Activated CD8-positive, alpha-beta memory T cell treated with anti-CD3 and anti-CD28 coated beads for 48 hours (primary cell): ENCODE data around the gene LYRM4.

Experiments
- DNase-seq, 3 experiments: peaks; one replicate each; pipeline ENCODE4 v3.0.0-alpha.2; 2020; ENCODE audit warnings: low read depth in 2 of 3, low spot score in 2 of 3

Gene LYRM4

GRCh38 chr6:5174756-5175549, 85.8 kb downstream of the LYRM4 start:
- no peak for DNase-seq

GRCh38 chr6:5174244-5174643, 86.5 kb downstream of the LYRM4 start:
- DNase-seq: peak in 1 of 3 experiments; percentile 7

- DNase-seq: no peak
These were observed 86.9 kb downstream of the LYRM4 start for GRCh38 chr6:5173810-5174209.

- DNase-seq: no peak
These were observed 87.8 kb downstream of the LYRM4 start for GRCh38 chr6:5172897-5173474.

GRCh38 chr6:5172041-5172653, 88.6 kb downstream of the LYRM4 start:
- no peak for DNase-seq

GRCh38 chr6:5167501-5167900, 93.2 kb downstream of the LYRM4 start:
- no peak for DNase-seq

- DNase-seq: no peak
These were observed 96.7 kb downstream of the LYRM4 start for GRCh38 chr6:5164092-5164491.

GRCh38 chr6:5163247-5163646, 97.5 kb downstream of the LYRM4 start:
- DNase-seq: no peak

- no peak for DNase-seq
These were observed 98.4 kb downstream of the LYRM4 start for GRCh38 chr6:5162355-5162754.

GRCh38 chr6:5160206-5160605, 100.5 kb downstream of the LYRM4 start:
- no peak for DNase-seq

- no peak for DNase-seq
These were observed 101.6 kb downstream of the LYRM4 start for GRCh38 chr6:5159162-5159561.

GRCh38 chr6:5158180-5158579, 102.6 kb downstream of the LYRM4 start:
- DNase-seq: no peak

- no peak for DNase-seq
These were observed 103.1 kb downstream of the LYRM4 start for GRCh38 chr6:5157621-5158138.

- DNase-seq: no peak
These were observed 104.1 kb downstream of the LYRM4 start for GRCh38 chr6:5156627-5157026.

GRCh38 chr6:5155906-5156305, 104.8 kb downstream of the LYRM4 start:
- DNase-seq: no peak

- no peak for DNase-seq
These were observed 107.6 kb downstream of the LYRM4 start for GRCh38 chr6:5153186-5153585.

- no peak for DNase-seq
These were observed 108.3 kb downstream of the LYRM4 start for GRCh38 chr6:5152460-5152859.

- no peak for DNase-seq
These were observed 108.8 kb downstream of the LYRM4 start for GRCh38 chr6:5151955-5152401.

- no peak for DNase-seq
These were observed 109.3 kb downstream of the LYRM4 start for GRCh38 chr6:5151360-5151954.

- DNase-seq: no peak
These were observed 110.1 kb downstream of the LYRM4 start for GRCh38 chr6:5150551-5151075.

- no peak for DNase-seq
These were observed 110.9 kb downstream of the LYRM4 start for GRCh38 chr6:5149891-5150290.
